MM.1S (cell line): ENCODE data around the gene SAP30.

Experiments
- DNase-seq: peaks from one replicate; pipeline ENCODE4 v3.0.0-alpha.2; 2015
- H2AFZ ChIP-seq: fragments of 300-600 bp; sonication (generic); 2 replicates; pipeline ENCODE4 v1.6.0; 2016; ENCODE audit warnings: antibody characterized with exemption, low read length
- H3F3A ChIP-seq: fragments of 300-600 bp; sonication (generic); 2 replicates; pipeline ENCODE4 v1.6.1; 2016; ENCODE audit warnings: mild to moderate bottlenecking, antibody characterized with exemption, low read length, moderate library complexity, mixed read lengths; ENCODE audit not compliant: insufficient read depth
- H3K27ac ChIP-seq: fragments of 300-600 bp; sonication (generic); 2 replicates; pipeline ENCODE4 v1.5.1; 2016; ENCODE audit warnings: mild to moderate bottlenecking, low read length
- H3K27me3 ChIP-seq: fragments of 300-600 bp; sonication (generic); replicated peaks from 2 replicates; pipeline ENCODE4 v1.6.0; 2016; ENCODE audit warnings: low read length; ENCODE audit not compliant: insufficient read depth
- H3K36me3 ChIP-seq: fragments of 300-600 bp; sonication (generic); replicated peaks from 2 replicates; pipeline ENCODE4 v1.6.1; 2016; ENCODE audit warnings: mild to moderate bottlenecking, low read length, mixed read lengths; ENCODE audit not compliant: insufficient read depth
- H3K4me1 ChIP-seq: fragments of 300-600 bp; sonication (generic); 2 replicates; pipeline ENCODE4 v1.6.1; 2016; ENCODE audit warnings: low read length, mixed read lengths
- H3K4me2 ChIP-seq: fragments of 300-600 bp; sonication (generic); 2 replicates; pipeline ENCODE4 v1.6.0; 2016; ENCODE audit warnings: low read depth, low read length
- H3K4me3 ChIP-seq: fragments of 300-600 bp; sonication (generic); 2 replicates; pipeline ENCODE4 v1.5.1; 2016; ENCODE audit warnings: low read length, mixed read lengths
- H3K79me2 ChIP-seq: fragments of 300-600 bp; sonication (generic); 2 replicates; pipeline ENCODE4 v1.6.1; 2016; ENCODE audit warnings: mixed run types, low read length, mixed read lengths
- H3K9ac ChIP-seq: fragments of 300-600 bp; sonication (generic); 2 replicates; pipeline ENCODE4 v1.6.1; 2016; ENCODE audit warnings: low read length, mixed read lengths
- H3K9me2 ChIP-seq: fragments of 300-600 bp; sonication (generic); replicated peaks from 2 replicates; pipeline ENCODE4 v1.6.1; 2016; ENCODE audit warnings: mild to moderate bottlenecking, low read length, mixed read lengths; ENCODE audit not compliant: insufficient read depth
- H3K9me3 ChIP-seq: fragments of 300-600 bp; sonication (generic); replicated peaks from 2 replicates; pipeline ENCODE4 v1.6.1; 2016; ENCODE audit warnings: mild to moderate bottlenecking, low read length, mixed read lengths; ENCODE audit not compliant: insufficient read depth
- H4K20me1 ChIP-seq: fragments of 300-600 bp; sonication (generic); 2 replicates; pipeline ENCODE4 v1.6.1; 2016; ENCODE audit warnings: mild to moderate bottlenecking, low read length, moderate library complexity, mixed read lengths; ENCODE audit not compliant: insufficient read depth
- CTCF ChIP-seq: fragments of 300-600 bp; sonication (generic); IDR thresholded peaks from 2 replicates; pipeline ENCODE4 v1.5.1; 2016; ENCODE audit warnings: antibody characterized with exemption, low read length, mixed read lengths
- EZH2 ChIP-seq: fragments of 300-600 bp; sonication (generic); optimal IDR thresholded peaks from 2 replicates; pipeline ENCODE3; 2017; ENCODE audit warnings: low read depth, mild to moderate bottlenecking, antibody characterized with exemption, low read length, mixed read lengths
- EZH2phosphoT487 ChIP-seq: fragments of 300-600 bp; sonication (generic); IDR thresholded peaks from 2 replicates; pipeline ENCODE4 v1.6.1; 2018; ENCODE audit warnings: antibody characterized with exemption, low read length

SAP30 gene

GRCh38 chr4:173415092-173415491 lies 44.3 kb downstream of the SAP30 start:
- H3K36me3 ChIP-seq, result no peaks in the 10 kb centered on the region
- H3K4me1 ChIP-seq, result no peaks in the 10 kb centered on the region
- no peaks in the 10 kb centered on the region for H3K9me2 ChIP-seq
- H3K4me2 ChIP-seq, result no peak overlapping the region
- H3K9me3 ChIP-seq, result no peaks in the 10 kb centered on the region
- H3K27me3 ChIP-seq, result no peaks in the 10 kb centered on the region
- no peaks in the 10 kb centered on the region for H3K79me2 ChIP-seq
- H3K9ac ChIP-seq, result no peak overlapping the region
- H3K4me3 ChIP-seq, result no peak overlapping the region
- H3K27ac ChIP-seq, result no peak overlapping the region
- H3F3A ChIP-seq, result no peaks in the 10 kb centered on the region
- TF ChIP-seq CTCF (no peak), EZH2 (no peak), EZH2phosphoT487 (no peak)
- no peaks in the 10 kb centered on the region for H4K20me1 ChIP-seq
- no peak for DNase-seq
- H2AFZ ChIP-seq, result no peak overlapping the region

- Histone ChIP-seq H3F3A (no peaks in the 10 kb centered on the region), H3K27ac (no peak overlapping the region), H3K4me3 (no peak overlapping the region), H3K27me3 (no peaks in the 10 kb centered on the region), H3K4me1 (no peaks in the 10 kb centered on the region), H3K4me2 (no peak overlapping the region), H3K79me2 (no peaks in the 10 kb centered on the region), H3K9ac (no peak overlapping the region), H3K36me3 (no peaks in the 10 kb centered on the region), H2AFZ (no peak overlapping the region), H3K9me3 (no peaks in the 10 kb centered on the region), H4K20me1 (no peaks in the 10 kb centered on the region), H3K9me2 (no peaks in the 10 kb centered on the region)
- DNase-seq, result no peak
- TF ChIP-seq EZH2phosphoT487, result no peak
- TF ChIP-seq CTCF, result no peak
Measured at GRCh38 chr4:173415885-173416653, 45.3 kb downstream of the SAP30 start.

- Histone ChIP-seq H4K20me1 (no peaks in the 10 kb centered on the region), H2AFZ (no peak overlapping the region), H3K4me2 (no peak overlapping the region), H3K27me3 (no peaks in the 10 kb centered on the region), H3K4me3 (no peak overlapping the region), H3F3A (no peaks in the 10 kb centered on the region), H3K27ac (no peak overlapping the region), H3K4me1 (no peaks in the 10 kb centered on the region), H3K9ac (no peak overlapping the region), H3K36me3 (no peaks in the 10 kb centered on the region), H3K9me2 (no peaks in the 10 kb centered on the region), H3K79me2 (no peaks in the 10 kb centered on the region), H3K9me3 (no peaks in the 10 kb centered on the region)
- DNase-seq, result no peak
- TF ChIP-seq CTCF (no peak), EZH2phosphoT487 (no peak), EZH2 (no peak)
Measured at GRCh38 chr4:173417833-173418232, 47.1 kb downstream of the SAP30 start.
